HG02759 (cell line): ENCODE results near the gene PHF11.
A peak's percentile ranks its signal among the peaks of the same experiment; 100 is the strongest.
"Not testable (repeated sequence)": the region's sequence is repeated elsewhere in the genome, so short reads cannot be mapped to it uniquely, and the experiment has no call there.

Experiments
- ATAC-seq: cut with Tn5 transposase; IDR thresholded peaks from one replicate; pipeline ENCODE4 v1.9.1; 2021; ENCODE audit warnings: mild to moderate bottlenecking, moderate library complexity; ENCODE audit not compliant: unreplicated experiment

The PHF11 gene

GRCh38 chr13:49543656-49544055 lies 47.9 kb downstream of the PHF11 start:
- no peak for ATAC-seq

DNA sequence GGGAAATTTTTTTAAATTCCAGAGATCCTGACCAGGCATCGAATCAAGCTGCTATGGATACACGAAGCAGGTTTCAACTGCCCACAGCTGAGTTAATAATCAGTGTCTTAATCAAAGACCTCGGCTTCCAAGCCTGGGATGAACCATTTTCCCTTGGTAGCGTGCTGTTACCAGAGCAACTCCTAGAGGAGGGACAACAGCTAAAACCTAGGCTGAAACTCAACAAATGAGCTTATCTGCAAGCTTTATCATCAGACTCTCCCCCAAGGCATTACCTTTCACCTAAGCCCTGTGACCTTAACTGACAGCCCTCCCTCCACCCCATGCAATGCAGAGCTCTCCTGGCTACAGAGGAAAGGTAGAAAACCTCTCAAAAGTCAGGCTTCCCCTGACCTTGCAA lies 49.9 kb downstream of the PHF11 start:
- no peak for ATAC-seq

- no peak for ATAC-seq
Measured at GRCh38 chr13:49546561-49546960, 50.8 kb downstream of the PHF11 start.

GRCh38 chr13:49549289-49549688 lies 53.5 kb downstream of the PHF11 start:
- no peak for ATAC-seq

DNA sequence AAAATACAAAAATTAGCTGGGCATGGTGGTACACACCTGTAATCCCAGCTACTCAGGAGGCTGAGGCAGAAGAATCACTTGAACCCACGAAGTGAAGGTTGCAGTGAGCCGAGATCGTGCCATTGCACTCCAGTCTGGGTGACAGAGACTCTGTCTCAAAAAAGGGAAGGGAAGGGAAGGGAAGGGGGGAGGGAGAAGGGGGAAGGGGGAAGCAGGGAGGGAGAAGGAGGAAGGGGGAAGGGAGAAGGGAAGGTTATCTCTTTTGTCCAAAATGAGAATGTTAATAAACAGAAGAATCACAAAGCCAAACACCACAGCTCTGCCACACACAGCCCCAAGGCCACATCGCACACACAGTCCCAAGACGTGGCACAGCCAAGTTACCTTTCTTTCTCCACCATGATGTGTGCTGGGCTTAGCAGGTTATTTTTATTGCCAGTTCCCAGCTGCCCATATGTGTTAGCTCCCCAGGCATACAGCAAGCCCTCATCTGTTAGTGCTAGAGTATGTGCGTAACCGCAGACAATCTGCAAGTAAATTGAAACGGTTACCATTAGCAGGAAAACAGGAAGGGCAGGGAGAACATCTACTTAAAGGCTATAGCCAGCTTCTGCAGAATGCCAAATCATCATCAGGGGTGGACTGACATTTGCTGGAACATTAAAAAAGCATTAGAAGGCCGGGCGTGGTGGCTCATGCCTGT lies 55.3 kb downstream of the PHF11 start:
- no peak for ATAC-seq

DNA sequence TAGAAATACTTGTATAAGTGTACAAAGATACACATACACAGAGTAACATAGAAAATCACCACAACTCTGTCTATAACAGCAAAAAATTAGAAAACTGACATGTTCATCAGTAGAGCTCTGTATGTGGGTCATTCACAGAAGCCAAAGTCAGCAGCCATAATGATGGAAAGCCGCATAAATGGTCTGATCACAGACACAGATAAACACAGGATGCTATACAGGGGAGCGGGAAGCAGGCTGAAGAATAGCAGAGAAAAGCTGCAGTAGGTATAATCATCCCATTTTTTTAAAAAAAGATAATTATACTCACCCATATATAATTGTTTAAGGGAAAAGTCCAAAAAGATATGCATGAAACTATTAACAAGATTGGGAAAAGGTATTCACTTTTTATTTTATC lies 58.1 kb downstream of the PHF11 start:
- ATAC-seq, result no peak

DNA sequence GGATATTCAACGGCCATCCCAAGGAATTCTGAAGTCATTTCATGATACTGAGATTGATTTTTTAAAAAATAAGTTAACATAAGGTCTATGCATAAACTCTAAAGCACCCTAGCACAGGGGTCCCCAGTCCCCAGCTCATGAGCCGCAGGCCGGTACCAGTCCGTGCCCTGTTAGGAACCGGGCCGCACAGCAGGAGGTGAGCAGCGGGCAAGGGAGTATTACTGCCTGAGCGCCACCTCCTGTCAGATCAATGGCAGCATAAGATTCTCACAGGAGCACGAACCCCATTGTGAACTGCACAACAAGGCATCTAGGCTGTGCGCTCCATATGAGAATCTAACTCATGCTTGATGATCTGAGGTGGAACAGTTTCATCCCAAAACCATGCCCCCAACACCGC lies 58.6 kb downstream of the PHF11 start:
- no peak for ATAC-seq

DNA sequence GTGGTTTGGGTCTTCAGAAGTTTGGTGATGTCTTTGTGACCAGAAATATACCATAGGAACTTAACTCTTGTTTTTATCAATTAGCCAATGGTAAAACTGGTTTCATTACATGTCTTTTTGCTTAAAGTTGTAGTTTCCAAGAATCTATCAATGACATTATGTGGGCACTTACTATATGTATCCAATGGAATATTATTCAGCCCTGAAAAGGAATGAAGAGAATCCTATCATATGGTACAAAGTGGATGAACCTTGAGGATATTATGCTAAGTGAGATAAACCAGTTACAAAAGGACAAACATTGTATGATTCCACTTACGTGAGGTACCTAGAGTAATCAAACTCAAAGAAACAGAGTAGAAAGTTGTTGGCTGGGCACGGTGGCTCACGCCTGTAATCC lies 63.3 kb downstream of the PHF11 start:
- ATAC-seq, result no peak

GRCh38 chr13:49560270-49561061 lies 64.7 kb downstream of the PHF11 start:
- ATAC-seq, result peak; percentile 88

DNA sequence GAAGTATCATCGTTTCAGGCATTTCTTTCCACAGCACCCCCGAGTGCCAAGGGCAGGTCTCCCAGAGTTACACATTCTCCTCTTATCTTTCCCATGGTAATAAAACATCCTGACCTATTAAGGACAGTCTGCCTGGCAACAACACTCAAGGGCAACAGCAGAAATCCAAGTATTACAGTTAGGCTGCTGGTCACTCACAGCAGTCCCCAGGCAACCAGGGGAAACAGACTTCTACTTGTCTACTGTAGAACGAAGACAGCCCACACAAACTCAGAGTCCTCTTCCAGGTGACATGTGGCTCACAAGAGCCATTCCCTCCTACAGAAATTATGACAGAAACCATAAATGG lies 65.3 kb downstream of the PHF11 start:
- no peak for ATAC-seq

GRCh38 chr13:49563516-49563915 lies 67.8 kb downstream of the PHF11 start:
- no peak for ATAC-seq

DNA sequence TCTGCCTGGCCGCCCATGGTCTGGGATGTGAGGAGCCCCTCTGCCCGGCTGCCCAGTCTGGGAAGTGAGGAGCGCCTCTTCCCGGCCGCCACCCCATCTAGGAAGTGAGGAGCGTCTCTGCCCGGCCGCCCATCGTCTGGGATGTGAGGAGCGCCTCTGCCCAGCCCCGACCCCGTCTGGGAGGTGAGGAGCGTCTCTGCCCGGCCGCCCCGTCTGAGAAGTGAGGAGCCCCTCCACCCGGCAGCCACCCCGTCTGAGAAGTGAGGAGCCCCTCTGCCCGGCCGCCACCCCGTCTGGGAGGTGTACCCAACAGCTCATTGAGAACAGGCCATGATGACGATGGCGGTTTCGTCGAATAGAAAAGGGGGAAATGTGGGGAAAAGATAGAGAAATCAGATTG lies 69.7 kb downstream of the PHF11 start:
- ATAC-seq, result not testable (repeated sequence)

- ATAC-seq, result no peak
Measured at GRCh38 chr13:49566461-49566860, 70.7 kb downstream of the PHF11 start.

- no peak for ATAC-seq
Measured at GRCh38 chr13:49567491-49567890, 71.7 kb downstream of the PHF11 start.

- ATAC-seq, result peak; percentile 54
Measured at GRCh38 chr13:49569993-49570689, 74.4 kb downstream of the PHF11 start.

DNA sequence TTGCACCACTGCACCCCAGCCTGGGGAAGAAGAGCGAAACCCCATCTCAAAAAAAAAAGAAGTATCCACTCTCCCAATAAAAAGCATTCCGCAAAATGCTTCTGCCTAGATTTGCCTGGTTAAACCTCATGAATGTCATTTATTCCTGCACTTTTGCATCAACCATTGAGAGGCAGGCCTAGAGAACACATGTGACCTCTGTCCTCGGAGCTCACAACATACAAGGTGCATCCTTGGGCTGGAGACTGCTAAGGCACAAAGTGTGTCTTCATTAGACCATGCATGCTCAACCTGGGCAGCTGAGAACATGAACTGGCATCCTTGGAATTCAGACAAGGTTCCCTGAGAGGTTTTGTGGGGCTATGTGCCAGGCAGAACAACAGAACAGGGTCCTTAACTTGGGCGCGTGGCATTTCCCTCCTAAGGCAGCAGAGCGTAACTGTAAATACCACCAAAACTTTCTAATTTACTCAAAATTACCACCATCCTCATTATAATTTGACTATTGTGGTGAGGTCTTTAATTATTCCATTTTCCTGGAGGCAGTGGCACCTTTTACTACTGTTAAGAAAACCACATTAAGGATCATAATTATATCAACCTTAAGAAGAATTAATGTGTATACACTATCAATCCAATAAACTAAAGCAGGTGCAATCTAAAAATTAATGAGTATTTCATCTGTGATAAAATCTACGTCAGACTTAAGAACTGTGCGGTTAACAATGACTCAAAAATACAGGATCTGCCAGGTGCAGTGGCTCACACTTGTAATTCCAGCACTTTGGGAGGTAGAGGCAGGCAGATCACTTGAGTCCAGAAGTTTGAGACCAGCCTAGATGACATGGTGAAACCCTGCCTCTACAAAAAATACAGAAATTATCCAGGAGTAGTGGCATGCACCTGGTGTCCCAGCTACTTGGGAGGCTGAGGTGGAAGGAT lies 75.8 kb downstream of the PHF11 start:
- ATAC-seq, result peak; percentile 58
